Stimulated activated CD4-positive, alpha-beta T cell treated with anti-CD3 and anti-CD28 coated beads, Interleukin-12 subunit alpha, Interleukin-12 subunit beta, amount 100 ng/mL, for 48 hours (primary cell): Measurements from ENCODE around the gene DAB1.

Experiments
- DNase-seq, 3 donors: peaks; one replicate each; pipeline ENCODE4 v3.0.0-alpha.2; 2020; ENCODE audit warnings: low read depth in 2 of 3, low spot score in 1 of 3

Gene DAB1

DNA sequence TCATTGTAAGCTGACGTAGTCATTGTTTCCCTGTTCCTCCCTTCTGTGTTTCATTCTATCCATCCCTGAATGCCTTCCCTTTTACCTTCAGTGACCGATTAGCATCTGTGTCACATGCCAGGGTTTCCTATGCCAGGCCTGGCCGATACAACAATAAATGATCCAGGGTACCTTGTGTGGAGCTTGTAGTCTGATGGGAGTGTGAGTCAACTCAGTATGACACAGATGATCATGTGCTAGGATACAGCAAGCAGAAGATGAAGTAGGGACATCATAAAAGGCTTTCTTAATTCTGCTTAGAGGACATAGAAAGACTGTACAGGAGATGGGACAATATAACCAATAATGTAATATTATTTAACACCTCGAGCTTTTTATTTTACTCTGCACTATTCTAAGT, 294.0 kb downstream of the DAB1 start:
- no peak for DNase-seq

DNA sequence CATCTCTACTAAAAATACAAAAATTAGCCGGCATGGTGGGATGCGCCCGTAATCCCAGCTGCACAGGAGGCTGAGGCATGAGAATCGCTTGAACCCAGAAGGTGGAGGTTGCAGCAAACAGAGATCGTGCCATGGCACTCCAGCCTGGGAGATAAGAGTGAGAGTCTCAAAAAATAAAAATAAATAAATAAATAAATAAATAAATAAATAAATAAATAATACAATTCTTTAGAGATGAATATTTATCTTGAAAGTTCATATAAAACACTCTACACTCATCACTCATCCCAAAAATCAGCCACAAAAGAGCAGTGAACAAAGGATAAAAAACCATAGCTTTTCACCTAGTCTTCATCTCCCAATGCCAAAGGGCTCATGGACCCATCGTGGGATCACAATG, 295.9 kb downstream of the DAB1 start:
- no peak for DNase-seq

- no peak for DNase-seq
Measured at GRCh38 chr1:57124768-57125446, 299.0 kb downstream of the DAB1 start.

DNA sequence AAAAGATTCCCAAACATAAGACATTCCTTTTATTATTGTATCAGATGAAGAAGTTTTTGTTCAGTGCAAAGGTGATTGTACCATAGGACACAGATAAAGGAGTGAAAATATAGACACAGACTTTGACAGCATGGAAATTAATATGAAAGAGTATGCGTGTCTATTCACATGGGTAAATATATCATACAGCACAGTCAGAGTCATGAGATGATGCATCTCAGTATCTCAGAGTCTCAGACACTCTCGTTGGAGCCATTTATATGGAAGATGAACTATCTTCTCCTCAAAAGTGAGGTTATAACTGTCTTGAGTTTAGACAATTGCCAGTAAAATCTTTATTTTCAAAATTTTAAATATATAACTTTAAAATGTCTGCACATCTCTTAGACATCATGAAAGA, 299.7 kb downstream of the DAB1 start:
- DNase-seq = no peak

DNA sequence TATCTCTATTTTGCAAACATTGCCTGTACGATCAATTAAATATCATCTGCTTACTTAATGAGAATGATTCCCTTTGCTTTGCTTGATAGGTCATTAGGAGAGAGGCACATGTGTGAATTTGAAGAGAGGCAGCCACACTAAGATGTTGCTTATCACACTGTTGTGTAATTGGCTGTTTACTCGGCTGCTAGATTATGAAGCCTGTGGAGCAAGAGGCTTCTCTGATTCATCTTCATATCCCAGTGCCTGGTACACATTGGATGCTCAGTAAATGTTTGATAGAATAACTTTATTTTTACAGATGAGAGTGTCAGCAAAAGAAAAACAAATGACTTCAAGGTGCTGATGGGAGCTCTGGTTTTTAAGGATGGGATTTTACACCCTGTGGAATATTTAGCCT, 301.8 kb downstream of the DAB1 start:
- no peak for DNase-seq

DNA sequence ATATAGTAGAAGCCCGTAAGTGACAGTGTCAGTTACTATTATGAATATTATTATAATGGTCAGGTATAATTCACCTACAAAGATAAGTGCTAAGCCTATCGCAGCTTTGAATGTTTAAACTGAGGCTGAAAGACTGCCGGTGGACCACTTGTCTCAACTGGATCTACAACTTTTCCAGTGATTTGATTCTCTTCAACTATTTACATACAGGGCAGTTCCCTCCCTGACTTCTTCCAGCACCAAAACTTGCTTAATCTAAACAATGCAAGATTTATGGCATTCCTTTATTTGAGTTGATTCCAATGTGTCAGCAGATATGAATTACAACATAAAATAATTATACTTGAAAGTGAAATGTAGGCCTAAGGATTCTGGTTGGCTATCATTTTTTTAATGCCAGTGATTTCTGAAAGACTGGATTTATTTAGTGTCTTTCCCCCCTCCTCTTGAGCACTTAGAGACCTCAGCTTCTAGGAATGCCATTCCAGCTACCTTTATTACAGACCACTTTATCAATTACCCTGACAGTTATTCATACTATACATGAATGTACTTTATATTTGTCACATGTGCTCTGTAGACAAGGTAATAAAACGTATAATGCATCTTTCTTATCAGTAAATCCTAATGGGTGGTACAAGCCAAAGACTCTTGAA, 304.8 kb downstream of the DAB1 start:
- no peak for DNase-seq

- no peak for DNase-seq
Measured at GRCh38 chr1:57117753-57118152, 306.1 kb downstream of the DAB1 start.

- DNase-seq = no peak
Measured at GRCh38 chr1:57116871-57117270, 307.0 kb downstream of the DAB1 start.

GRCh38 chr1:57115030-57115614, 308.7 kb downstream of the DAB1 start:
- DNase-seq = no peak

GRCh38 chr1:57112148-57112547, 311.7 kb downstream of the DAB1 start:
- DNase-seq = no peak

GRCh38 chr1:57111175-57111574, 312.7 kb downstream of the DAB1 start:
- no peak for DNase-seq

DNA sequence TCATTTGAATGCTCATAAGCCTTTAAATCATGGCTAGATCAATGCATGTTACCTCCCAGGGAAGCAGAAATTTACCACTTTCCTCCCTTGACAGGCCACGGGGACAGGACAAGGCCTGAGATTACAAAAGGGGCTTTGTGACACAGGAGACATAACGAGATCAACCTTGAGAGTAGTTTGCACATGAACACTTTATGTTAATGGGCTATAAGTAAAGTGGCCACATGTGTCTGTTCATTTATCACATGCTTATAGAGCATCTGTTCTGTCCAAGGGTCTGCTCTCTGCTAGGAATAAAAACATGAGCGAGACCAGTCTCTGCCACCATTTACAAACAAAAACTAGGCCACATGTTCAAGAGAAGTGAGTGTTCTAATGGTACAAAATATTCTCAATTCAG, 314.0 kb downstream of the DAB1 start:
- DNase-seq = no peak

DNA sequence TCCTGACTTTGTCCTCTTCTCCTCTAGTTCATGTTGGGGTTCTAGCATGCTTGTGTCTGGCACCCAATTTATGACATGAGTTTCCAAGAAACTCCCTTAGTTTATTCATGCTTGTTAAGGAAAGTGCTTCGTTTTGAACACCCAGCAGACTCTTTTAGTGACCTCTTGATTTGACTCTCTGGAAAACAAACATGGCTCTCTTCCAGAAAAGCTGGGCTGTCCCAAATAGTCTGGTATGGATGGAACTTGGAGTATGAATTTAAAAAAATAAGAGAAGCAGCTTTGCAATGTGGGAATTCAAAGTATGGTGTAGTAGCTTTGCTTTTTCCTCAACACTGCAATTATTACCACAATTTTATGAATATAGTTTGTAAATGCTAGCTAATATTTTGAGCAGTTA, 314.6 kb downstream of the DAB1 start:
- DNase-seq = no peak

- DNase-seq = no peak
Measured at GRCh38 chr1:57106296-57106695, 317.6 kb downstream of the DAB1 start.

DNA sequence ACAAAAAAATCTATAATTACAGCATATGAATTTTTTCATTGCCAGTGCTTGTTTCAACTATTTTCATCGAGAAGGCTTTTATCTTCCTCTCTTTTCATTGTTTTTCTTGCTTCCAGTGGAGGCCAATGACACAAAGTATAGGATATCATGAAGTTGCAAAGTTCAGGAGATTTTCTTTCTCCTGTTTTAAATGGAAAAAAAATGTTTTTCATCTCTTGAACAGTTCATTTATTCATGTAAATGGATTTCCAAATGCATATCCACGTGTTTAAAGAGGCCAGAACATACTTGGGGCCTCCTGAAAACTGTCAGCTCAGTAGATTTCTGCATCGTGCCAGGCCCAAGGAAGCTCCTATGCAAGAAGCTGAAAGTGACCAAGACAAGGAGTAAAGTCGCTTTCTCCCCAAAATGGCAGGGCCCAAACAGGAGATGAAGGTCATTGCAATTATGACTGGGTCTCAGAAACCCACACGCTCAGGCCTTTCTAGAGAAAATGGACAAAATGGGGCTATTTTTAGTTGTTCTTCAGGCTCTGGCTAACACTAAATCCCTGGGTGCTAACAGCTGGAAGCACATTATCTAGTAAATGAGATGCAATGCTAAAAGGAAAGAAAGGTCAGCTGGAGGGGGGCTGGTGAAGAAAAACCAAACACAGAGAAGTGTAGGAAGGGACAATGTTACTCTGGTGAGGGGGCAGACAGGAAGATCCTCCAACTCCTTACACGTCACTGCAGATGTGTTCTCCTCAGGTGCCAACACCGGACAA, 321.1 kb downstream of the DAB1 start:
- no peak for DNase-seq

GRCh38 chr1:57101209-57101608, 322.7 kb downstream of the DAB1 start:
- no peak for DNase-seq

DNA sequence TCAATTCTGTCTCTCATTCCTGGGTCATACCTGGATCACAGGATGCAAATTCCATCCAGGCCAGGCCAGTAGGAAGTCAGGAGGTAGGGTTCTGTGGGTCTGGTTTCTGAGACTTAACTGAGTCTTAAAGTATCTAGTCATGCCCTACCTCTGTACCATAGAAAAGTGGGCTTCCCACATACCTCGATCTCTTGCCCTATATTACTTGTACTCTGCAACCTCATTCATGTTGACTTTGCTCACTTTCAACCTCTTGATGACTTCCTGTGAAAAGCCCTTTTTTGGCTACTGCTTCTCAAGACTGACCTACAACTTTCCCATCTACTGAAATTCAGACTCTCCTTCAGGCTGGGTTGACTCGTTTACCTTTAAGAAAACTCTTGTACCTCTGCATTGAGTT, 329.1 kb downstream of the DAB1 start:
- no peak for DNase-seq

DNA sequence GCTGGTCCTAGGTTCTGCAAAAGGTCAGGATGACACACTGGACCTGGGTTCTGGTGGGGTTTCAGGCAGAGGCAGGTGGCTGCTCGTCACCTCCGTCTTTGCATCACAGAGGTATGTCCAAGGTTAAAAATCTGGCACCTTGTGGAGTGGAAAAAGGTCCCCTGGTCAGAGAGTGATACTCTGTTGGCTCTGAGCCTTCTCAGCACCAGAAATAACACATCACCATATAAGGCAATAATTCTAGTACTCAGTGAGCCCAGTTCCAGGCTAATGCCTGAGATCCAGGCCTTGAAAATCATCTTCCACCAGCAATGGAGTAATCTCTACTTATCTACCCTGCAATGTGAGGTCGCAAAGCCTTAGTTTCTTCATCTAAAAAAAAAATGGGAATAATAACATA, 330.7 kb downstream of the DAB1 start:
- no peak for DNase-seq

- DNase-seq = no peak
Measured at GRCh38 chr1:57091642-57092041, 332.2 kb downstream of the DAB1 start.

DNA sequence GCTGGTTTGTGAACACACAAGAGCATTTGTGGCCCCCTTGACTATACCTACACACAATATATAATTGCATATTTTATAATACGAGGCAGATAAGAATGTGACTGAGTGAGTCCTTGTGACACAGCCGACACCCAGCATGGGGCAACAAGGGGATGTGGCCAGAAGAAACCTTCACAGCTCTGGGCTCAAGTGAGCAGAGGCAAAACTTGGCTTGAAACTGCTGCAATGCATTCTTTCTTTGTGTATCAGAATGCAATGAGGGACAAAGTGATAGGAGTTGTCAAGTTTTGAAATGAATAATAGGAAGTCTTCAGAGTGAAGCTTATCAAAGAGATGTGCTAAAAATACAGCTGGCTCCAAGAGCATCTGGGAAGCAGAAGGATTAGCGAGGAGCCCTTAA, 334.0 kb downstream of the DAB1 start:
- DNase-seq = no peak

DNA sequence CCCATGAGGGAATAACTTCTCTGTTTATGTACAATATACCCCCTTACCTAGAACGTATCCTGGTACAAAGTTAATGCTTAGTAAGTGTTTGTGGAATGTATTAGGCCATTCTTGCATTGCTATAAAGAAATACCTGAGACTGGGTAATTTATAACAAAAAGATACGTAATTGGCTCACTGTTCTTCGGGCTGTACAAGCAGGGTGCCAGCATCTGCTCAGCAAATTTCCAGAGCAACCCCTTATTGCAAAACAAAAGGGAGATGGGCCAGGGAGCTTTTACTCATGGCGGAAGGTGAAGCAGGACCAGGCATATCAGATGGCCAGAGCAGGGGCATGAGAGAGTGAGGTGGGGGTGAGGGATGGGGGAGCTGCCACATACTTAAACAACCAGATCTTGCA, 334.6 kb downstream of the DAB1 start:
- DNase-seq = no peak

- DNase-seq = no peak
Measured at GRCh38 chr1:57088653-57089052, 335.2 kb downstream of the DAB1 start.
